NCI-H526 treated with DMSO at 0.1 percent for 48 hours (cell line): Measurements from ENCODE around the gene DLST.

Source experiments
- DNase-seq: peaks from one replicate; lab custom pipeline; 2025; lab: John Stamatoyannopoulos, UW

DLST gene

GRCh38 chr14:74941676-74942097 lies 60.0 kb downstream of the DLST start:
- DNase-seq: no peak

- no peak for DNase-seq
These were observed 60.5 kb downstream of the DLST start for GRCh38 chr14:74942181-74942580.

GRCh38 chr14:74942608-74943007 lies 60.9 kb downstream of the DLST start:
- DNase-seq: no peak

DNA sequence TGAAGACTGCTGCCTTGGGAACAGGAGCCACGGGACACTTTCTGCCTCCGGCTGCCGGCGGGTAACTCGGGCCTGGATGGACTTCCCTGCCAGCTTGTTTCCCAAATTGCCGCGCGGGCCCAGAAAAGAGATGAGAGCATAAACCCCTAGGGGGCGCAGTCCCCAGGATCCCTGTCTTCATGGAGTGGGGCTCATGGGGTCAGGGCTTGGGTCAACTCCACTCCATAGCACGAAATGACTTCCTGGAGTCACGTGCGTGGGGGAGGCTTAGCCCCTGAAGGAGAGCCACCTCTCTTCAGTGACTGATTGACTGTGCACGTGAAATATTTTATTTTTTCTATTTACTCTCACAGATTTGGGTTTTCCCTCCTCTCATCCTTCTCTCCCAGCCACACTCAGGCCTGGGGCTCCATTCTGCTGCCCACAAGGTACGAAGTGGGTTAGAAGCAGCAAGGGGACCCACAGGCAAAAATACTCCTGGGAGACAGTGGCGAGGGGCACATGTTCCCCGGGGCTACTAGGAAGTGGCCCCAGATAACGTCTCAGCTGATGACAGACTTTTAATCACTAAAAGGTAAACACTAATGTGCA lies 63.6 kb downstream of the DLST start:
- DNase-seq: no peak

- DNase-seq: peak; percentile 3
These were observed 64.3 kb downstream of the DLST start for GRCh38 chr14:74945852-74946658.

GRCh38 chr14:74946659-74947281 lies 65.1 kb downstream of the DLST start:
- DNase-seq: no peak

DNA sequence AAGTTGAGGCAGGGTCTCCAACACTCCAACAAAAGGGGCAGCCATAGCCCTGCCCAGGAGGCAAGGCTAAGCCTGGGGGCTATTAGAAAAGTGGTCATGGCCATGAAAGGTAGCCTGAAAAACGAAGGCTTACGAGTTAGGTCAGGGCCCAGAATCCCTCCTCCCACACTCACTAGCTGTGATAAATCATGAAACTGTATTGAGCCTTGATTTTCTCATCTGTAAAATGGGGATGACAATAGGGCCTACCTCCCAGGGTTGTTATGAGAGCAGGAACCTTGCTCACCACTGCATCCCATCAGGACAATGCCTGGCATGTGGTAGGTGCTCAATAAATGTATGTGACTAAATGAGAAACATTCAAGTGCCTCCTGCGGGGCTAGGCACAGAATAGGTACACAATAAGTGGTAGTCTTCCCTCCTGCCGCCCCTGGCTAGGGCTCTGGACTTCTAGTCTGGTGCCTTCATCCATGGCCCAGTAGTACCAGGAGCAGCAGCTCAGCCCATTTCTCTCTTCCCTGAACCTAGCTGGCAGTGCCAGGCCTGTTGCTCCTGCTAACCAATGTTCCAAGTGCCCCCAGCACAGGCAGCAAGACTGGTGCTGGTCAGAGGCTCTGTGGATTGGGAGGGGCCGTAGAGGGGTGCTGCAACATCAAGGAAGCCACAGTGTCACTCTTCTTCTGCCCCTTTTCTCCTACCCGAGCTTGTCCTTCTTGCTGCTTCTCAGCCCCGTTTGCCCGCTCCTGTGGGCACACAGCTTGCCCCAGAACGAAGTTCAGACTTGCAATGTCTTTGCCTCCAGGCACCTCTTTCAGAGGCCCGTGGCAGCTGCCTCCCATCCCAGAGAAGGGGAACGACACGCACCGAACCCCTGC lies 65.9 kb downstream of the DLST start:
- no peak for DNase-seq

DNA sequence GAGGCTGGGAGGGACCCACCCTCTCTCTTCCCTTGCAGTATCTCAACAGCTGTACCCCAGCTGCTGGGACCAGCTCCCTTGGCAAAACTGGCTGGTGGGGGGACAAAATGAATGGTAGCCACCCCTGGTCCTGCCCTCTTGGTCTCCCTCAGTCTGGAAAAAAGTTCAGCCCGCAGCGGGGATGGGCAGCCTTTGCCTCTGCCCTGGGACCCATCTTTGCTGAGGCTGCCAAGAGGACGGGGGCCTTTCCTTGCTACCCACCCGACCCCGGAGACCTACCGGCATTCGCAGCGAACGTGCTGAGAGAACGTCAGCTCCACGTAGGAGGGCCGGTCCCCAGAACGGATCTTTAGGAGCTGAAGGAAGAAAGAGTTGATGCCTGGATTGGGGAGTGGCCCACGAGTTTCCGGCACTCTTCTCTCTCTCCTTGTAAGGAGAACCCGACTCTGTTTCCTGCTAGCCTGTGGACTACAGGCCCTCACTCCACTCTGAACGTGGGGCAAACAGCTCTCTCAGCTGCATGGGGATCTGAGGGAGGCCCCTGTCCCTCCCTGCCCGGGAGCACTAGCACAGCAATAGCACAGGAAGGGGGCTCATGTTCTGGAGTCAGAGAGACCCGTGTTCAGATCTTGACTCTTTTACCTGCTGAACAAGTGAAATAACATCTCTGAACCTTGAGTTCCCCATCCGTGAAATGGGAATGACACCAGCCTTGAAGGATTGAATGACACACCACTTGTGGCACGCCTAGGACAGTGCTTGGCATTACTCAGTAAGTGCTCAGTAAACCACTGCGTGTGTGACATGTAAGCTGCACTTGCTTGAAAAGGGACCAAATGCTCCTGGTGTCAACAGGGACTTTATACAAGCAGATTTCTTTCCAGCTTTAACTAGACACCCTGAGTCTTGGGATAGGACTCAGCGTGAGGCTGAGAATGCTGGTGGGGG lies 66.8 kb downstream of the DLST start:
- no peak for DNase-seq

DNA sequence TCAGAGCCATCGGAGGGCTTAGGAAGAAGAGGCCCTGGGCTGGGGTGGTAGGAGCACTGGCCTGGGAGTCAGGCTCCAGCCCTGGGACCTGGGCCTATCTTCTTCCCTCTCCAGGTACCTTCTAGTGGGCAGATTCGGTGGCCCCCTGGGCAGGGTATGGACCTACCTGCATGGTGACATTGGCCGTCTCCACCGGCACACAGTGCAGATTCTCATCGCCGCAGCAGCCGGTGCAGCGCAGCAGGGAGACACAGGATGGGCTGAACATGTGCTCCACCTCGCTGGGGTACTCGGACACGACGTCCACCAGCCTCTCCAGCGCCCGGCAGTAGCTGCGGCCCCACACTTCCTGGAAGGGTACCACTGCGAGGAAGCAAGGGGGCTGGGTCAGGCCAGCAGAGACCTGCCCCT lies 67.5 kb downstream of the DLST start:
- DNase-seq: no peak

- DNase-seq: no peak
These were observed 68.3 kb downstream of the DLST start for GRCh38 chr14:74949859-74950573.

DNA sequence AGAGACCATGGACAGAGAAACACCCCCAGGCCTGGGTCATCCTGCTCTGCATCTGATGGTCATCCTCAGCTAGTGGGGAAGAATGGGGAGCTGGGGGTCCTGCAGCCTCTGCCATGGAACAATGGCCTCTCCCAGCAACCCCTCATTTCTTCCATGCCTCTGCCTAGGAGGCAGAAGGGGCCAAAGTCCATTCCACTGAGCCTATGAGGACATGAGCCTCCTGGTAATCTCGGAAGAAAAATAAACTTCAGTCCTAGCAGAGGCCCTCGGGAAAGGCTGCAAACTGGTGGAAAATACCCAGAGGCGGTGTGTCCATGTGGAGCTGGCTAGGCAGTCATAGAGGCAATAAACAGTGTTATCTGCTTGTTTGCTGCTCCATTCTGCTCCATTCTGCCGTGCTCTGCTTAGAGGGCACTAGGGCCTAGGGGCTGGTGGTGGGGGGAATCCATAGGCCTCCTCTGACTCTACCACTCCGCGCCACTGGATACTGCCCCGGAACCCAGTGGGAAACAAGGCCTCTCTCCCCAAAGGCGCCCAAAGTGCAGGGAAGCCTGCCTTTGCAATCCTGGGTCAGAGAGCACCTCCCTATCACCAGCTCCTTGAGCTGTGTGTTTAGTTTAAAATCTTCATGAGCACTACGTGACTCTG lies 69.2 kb downstream of the DLST start:
- DNase-seq: no peak

DNA sequence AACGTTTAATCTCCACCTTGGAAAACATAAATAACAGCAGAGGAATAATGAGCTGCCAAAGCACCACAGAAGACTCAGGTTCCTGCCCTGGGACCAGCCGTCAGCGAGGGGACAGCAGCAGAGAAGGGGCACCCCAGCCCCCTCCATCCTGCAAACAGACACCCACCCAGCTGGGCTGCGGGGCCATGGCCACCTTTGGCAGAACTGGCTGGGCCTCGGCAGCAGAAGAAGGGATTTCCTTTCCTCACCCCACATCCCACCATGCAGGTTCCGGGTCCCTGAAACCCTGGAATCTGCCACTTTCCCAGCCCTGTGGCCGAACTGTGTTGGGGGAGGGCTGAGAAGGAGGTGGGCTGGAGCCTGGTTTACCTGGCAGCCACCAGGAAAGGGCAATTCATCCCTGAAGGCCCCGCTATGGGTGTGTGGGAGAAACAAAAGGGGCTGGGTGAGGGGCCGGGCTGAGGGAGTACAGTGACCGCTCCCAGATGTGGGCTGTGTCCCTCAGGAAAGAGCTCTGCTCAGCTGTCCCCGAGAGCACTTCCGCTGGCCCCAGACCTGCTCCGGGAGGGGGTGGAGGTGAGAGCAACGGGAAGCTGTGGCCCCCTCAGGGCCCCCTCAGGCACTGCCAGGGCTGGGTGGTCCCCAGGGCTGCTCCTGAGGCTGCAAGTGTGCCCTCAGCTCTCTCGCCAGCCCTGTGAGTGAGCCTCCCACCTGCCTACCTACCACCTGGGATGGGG lies 69.9 kb downstream of the DLST start:
- DNase-seq: no peak

DNA sequence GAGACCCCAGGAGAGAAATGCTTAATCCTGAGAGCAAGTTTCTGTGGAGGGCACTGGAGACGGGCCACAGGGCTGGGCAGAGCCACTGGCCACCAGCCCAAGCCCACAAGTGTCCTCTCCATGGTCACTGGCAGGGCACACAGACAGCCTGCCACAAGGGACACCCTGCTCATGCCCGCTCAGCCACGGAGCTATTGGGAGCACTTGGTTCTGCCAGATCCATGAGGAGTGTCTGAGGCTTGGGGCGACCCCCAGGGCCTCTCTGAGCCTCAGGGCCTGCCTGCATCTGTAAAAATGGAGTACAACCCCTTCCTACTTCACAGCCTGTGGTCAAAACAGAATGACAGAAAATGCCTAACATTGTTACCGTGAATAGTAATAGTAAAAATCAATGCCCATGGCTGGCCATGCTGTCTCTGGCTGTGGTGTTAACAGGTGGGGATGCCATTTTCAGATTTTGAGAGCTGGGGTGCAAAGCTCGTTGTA lies 70.5 kb downstream of the DLST start:
- DNase-seq: no peak

- DNase-seq: no peak
These were observed 71.2 kb downstream of the DLST start for GRCh38 chr14:74952697-74953484.
